ENCODE measurements around the gene PGC.

Gene PGC
- 0 to 0.19 (median 0) reads per million in 3 experiments for total RNA-seq

GRCh38 chr6:41747256-41748101, at the start of gene PGC:
Gene PGC, minus strand, starts transcription at chr6:41747397. Its CDS starts 63 bp downstream, at chr6:41747334.
- DNase-seq: no peak

- DNase-seq: no peak
Observed at GRCh38 chr6:41796474-41796873, 49.3 kb upstream of the PGC start.

GRCh38 chr6:41791984-41792383, 44.8 kb upstream of the PGC start:
- no peak for DNase-seq

- no peak for DNase-seq
Observed at GRCh38 chr6:41791305-41791704, 44.1 kb upstream of the PGC start.

- no peak for DNase-seq
Observed at GRCh38 chr6:41790045-41790444, 42.8 kb upstream of the PGC start.

- no peak for DNase-seq
Observed at GRCh38 chr6:41789390-41789724, 42.2 kb upstream of the PGC start.

GRCh38 chr6:41787219-41787917, 40.2 kb upstream of the PGC start, which contains the start of gene TOMM6:
Gene TOMM6, plus strand, starts transcription at chr6:41787694. Its CDS starts 4 bp downstream, at chr6:41787698.
- DNase-seq: peak; percentile 93

- DNase-seq: peak; percentile 80
Observed at GRCh38 chr6:41786451-41787218, 39.4 kb upstream of the PGC start.

- DNase-seq: no peak
Observed at GRCh38 chr6:41785689-41786450, 38.7 kb upstream of the PGC start.

- no peak for DNase-seq
Observed at GRCh38 chr6:41785254-41785653, 38.1 kb upstream of the PGC start.

GRCh38 chr6:41784581-41785171, 37.5 kb upstream of the PGC start:
- no peak for DNase-seq

GRCh38 chr6:41783106-41783780, 36.0 kb upstream of the PGC start:
- no peak for DNase-seq

- DNase-seq: no peak
Observed at GRCh38 chr6:41781366-41781730, 34.2 kb upstream of the PGC start.

GRCh38 chr6:41780551-41781365, 33.6 kb upstream of the PGC start, which contains the start of gene PRICKLE4:
Gene PRICKLE4, plus strand, starts transcription at chr6:41780782. Its CDS starts 2,692 bp downstream, at chr6:41783474.
- no peak for DNase-seq

GRCh38 chr6:41779788-41780550, 32.8 kb upstream of the PGC start, which contains the start of gene FRS3:
Gene FRS3, minus strand, starts transcription at chr6:41779900. Its CDS starts 2,913 bp downstream, at chr6:41776987.
- DNase-seq: peak; percentile 96

GRCh38 chr6:41779336-41779735, 32.1 kb upstream of the PGC start:
- DNase-seq: no peak

- no peak for DNase-seq
Observed at GRCh38 chr6:41778895-41779294, 31.7 kb upstream of the PGC start.

- DNase-seq: no peak
Observed at GRCh38 chr6:41777551-41778285, 30.5 kb upstream of the PGC start.

All from central memory CD4-positive, alpha-beta T cell (primary cell).